PC-9 (cell line): ENCODE data around the gene CATSPERB. TPM values are rescaled to one million over a fixed set of nuclear protein-coding genes. Genes with fewer than 3 reads are reported as not detected.

Experiments
- BruUV-seq: library from RNA; stranded (reverse); fragments of 400-500 nt; replicated peaks from 2 replicates; lab custom pipeline; 2021; lab: Mats Ljungman, UMichigan
- CTCF ChIA-PET: fragments of 300-600 bp; sonication (Branson Sonifier 250); formaldehyde crosslinking; loops from one replicate; lab custom pipeline; 2022; ENCODE audit warnings: antibody characterized with exemption; lab: Charles Lee
- POLR2A ChIA-PET: fragments of 300-600 bp; sonication (Branson Sonifier 250); formaldehyde crosslinking; loops from one replicate; lab custom pipeline; 2022; ENCODE audit warnings: antibody characterized with exemption; ENCODE audit not compliant: unreplicated experiment; lab: Charles Lee
- DNase-seq, 2 experiments: peaks; one replicate each; pipeline versions ENCODE4 v3.0.0 to v3.0.0-alpha.2; 2015 to 2022; ENCODE audit warnings: mixed read lengths in 1 of 2
- H2AFZ ChIP-seq: fragments of 200-600 bp; sonication (generic); 2 replicates; pipeline ENCODE4 v1.8.1; 2017; ENCODE audit warnings: antibody characterized with exemption
- H3F3A ChIP-seq: fragments of 200-600 bp; sonication (generic); 2 replicates; pipeline ENCODE4 v1.8.1; 2017; ENCODE audit warnings: antibody characterized with exemption, mild to moderate bottlenecking, low read depth; ENCODE audit not compliant: insufficient read depth
- H3K27ac ChIP-seq: fragments of 200-600 bp; sonication (generic); 2 replicates; pipeline ENCODE4 v1.6.1; 2016; ENCODE audit warnings: mixed run types
- H3K27me3 ChIP-seq: fragments of 200-600 bp; sonication (generic); 2 replicates; pipeline ENCODE4 v1.6.1; 2016; ENCODE audit warnings: low read depth, mixed run types; ENCODE audit not compliant: insufficient read depth
- H3K36me3 ChIP-seq: fragments of 200-600 bp; sonication (generic); 2 replicates; pipeline ENCODE4 v1.6.1; 2016; ENCODE audit warnings: low read depth, mixed run types
- H3K4me1 ChIP-seq: fragments of 200-600 bp; sonication (generic); replicated peaks from 2 replicates; pipeline ENCODE4 v1.6.1; 2016; ENCODE audit warnings: mixed run types; ENCODE audit not compliant: insufficient read depth
- H3K4me2 ChIP-seq: fragments of 200-600 bp; sonication (generic); 2 replicates; pipeline ENCODE4 v1.6.1; 2017; ENCODE audit warnings: mixed run types
- H3K4me3 ChIP-seq: fragments of 200-600 bp; sonication (generic); 2 replicates; pipeline ENCODE4 v1.6.1; 2016; ENCODE audit warnings: mixed run types
- H3K79me2 ChIP-seq: fragments of 200-600 bp; sonication (generic); 2 replicates; pipeline ENCODE4 v1.6.1; 2017; ENCODE audit warnings: low read depth, mixed run types
- H3K9me2 ChIP-seq: fragments of 200-600 bp; sonication (generic); 2 replicates; pipeline ENCODE4 v1.8.1; 2017; ENCODE audit warnings: mild to moderate bottlenecking; ENCODE audit not compliant: insufficient read depth
- H3K9me3 ChIP-seq: fragments of 200-600 bp; sonication (generic); 2 replicates; pipeline ENCODE4 v1.8.1; 2016; ENCODE audit warnings: low read depth; ENCODE audit not compliant: insufficient read depth
- H4K20me1 ChIP-seq: fragments of 200-600 bp; sonication (generic); 2 replicates; pipeline ENCODE4 v1.8.1; 2017; ENCODE audit not compliant: insufficient read depth
- EZH2 ChIP-seq: fragments of 200-600 bp; sonication (generic); IDR thresholded peaks from 2 replicates; pipeline ENCODE4 v1.8.0; 2017; ENCODE audit warnings: antibody characterized with exemption, low read depth
- intact Hi-C: fragments of 100-400 bp; cut with micrococcal nuclease; formaldehyde crosslinking; loops from one replicate; pipeline ENCODE4 v1.10.0; 2022; ENCODE audit not compliant: unreplicated experiment
- total RNA-seq: library from RNA; stranded (reverse); gene quantifications from 2 replicates; pipeline ENCODE4 v1.2.3, GENCODE V29; 2021
- TF ChIP-seq, protein P1 (sequence below): fragments of 200-600 bp; sonication (generic); conservative IDR thresholded peaks from 2 replicates; pipeline ENCODE4 v1.6.1; 2017; ENCODE audit warnings: mixed run types, antibody characterized with exemption, mild to moderate bottlenecking, moderate library complexity

Gene CATSPERB
- total RNA-seq, 1 experiment from 2014 or later, result not detected

DNA sequence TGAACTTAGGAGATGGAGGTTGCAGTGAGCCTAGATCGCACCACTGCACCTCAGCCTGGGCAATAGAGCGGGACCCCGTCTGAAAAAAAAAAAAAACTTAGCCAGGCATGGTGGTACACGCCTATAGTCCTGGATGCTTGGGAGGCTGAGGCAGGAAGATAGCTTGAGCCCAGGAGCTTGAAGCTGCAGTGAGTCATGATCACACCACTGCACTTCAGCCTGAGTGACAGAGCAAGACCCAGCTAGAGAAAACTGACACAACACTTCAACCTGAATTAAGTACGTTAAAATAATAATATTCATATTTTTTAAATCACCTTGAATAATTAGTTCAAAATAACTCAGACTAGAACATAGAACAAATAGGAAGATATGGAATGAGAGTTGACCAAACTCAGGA is 5.7 kb upstream of the CATSPERB start:
- H4K20me1 ChIP-seq, result no peaks in the 10 kb centered on the region
- H3K9me2 ChIP-seq, result no peaks in the 10 kb centered on the region
- H3K4me3 ChIP-seq, result no peak overlapping the region
- 0 out of 2 replicates have a peak, but pooled peaks cover under 1% of the 10 kb centered on the region for H3K4me1 ChIP-seq
- DNase-seq, result no peak
- POLR2A ChIA-PET, result no interaction called here
- H3F3A ChIP-seq, result no peaks in the 10 kb centered on the region
- H3K27ac ChIP-seq, result no peak overlapping the region
- H3K4me2 ChIP-seq, result no peak overlapping the region
- no peaks in the 10 kb centered on the region for H3K27me3 ChIP-seq
- H3K36me3 ChIP-seq, result no peaks in the 10 kb centered on the region
- no peaks in the 10 kb centered on the region for H3K79me2 ChIP-seq
- intact Hi-C loops, result no loop called here
- CTCF ChIA-PET, result no interaction called here
- no peaks in the 10 kb centered on the region for H3K9me3 ChIP-seq
- no TSS peak for BruUV-seq
- TF ChIP-seq, protein P1, sequence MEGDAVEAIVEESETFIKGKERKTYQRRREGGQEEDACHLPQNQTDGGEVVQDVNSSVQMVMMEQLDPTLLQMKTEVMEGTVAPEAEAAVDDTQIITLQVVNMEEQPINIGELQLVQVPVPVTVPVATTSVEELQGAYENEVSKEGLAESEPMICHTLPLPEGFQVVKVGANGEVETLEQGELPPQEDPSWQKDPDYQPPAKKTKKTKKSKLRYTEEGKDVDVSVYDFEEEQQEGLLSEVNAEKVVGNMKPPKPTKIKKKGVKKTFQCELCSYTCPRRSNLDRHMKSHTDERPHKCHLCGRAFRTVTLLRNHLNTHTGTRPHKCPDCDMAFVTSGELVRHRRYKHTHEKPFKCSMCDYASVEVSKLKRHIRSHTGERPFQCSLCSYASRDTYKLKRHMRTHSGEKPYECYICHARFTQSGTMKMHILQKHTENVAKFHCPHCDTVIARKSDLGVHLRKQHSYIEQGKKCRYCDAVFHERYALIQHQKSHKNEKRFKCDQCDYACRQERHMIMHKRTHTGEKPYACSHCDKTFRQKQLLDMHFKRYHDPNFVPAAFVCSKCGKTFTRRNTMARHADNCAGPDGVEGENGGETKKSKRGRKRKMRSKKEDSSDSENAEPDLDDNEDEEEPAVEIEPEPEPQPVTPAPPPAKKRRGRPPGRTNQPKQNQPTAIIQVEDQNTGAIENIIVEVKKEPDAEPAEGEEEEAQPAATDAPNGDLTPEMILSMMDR, result no peak
- no peak for TF ChIP-seq EZH2
- H2AFZ ChIP-seq, result no peak overlapping the region

DNA sequence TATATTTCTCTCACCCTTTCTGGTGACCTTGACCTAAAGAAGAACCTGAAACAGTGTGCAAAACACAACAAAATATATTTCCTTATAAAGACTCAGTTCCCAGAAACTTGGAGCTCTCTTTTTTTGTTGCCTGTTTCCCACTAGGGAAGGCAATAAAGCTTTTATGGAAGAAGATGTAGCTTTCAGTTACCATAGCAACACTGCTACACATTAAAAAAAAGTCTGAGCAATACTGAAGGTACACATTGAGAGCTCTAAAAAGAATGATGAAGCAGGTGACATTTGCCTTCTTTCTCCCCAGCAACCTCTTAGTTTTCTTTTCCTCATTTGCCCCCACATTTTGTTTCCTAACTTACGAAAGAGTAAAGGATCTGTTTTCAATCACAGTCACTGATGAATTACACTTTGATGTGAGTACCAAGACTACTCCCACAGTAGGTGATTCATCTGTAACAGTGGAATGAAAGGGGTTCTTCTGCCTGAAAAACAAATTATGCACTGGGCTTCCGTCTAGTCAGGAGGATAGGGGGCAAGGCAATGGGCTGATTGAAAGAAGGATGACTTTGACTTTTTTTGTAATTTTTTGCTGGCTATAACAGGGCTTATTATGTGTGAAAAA is 1.1 kb upstream of the CATSPERB start:
- BruUV-seq, result no TSS peak
- no peak overlapping the region for H3K4me3 ChIP-seq
- no peaks in the 10 kb centered on the region; the same call in 1 of the 2 replicates for H3K4me1 ChIP-seq
- no peaks in the 10 kb centered on the region for H3K36me3 ChIP-seq
- no peak overlapping the region for H3K4me2 ChIP-seq
- ChIA-PET CTCF (no interaction called here), POLR2A (no interaction called here)
- H3K9me3 ChIP-seq, result no peaks in the 10 kb centered on the region
- TF ChIP-seq, protein P1, result no peak
- TF ChIP-seq EZH2, result no peak
- H3K9me2 ChIP-seq, result no peaks in the 10 kb centered on the region
- peak in 1 of 2 experiments; percentile 43 for DNase-seq
- no peaks in the 10 kb centered on the region for H4K20me1 ChIP-seq
- H3K79me2 ChIP-seq, result no peaks in the 10 kb centered on the region
- H3K27ac ChIP-seq, result no peak overlapping the region
- no peaks in the 10 kb centered on the region for H3F3A ChIP-seq
- intact Hi-C loops, result no loop called here
- H3K27me3 ChIP-seq, result no peaks in the 10 kb centered on the region
- H2AFZ ChIP-seq, result no peak overlapping the region

DNA sequence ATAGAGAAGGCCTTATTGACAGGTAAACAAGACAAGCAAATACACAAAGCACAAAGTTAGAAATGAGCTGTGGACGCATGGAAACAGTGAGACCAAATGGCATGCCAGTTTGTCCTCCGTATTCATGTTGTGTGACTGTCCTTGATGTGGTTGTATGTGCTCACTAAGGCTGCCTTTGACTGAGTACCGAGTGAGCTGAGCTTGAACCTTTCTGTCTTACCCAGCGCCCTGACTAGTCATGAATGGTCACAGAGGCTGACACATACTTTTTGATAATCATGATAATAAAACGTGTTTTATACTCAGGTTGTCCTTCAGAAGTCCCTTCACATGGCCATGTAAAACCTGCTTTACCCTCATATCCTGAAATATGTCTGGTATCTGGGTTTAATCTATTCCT is 553 bp upstream of the CATSPERB start:
- DNase-seq, result no peak
- no TSS peak for BruUV-seq
- no peaks in the 10 kb centered on the region for H3K79me2 ChIP-seq
- H3K4me1 ChIP-seq, result no peaks in the 10 kb centered on the region; the same call in 1 of the 2 replicates
- H3K4me2 ChIP-seq, result no peak overlapping the region
- ChIA-PET CTCF (no interaction called here), POLR2A (no interaction called here)
- H3K27ac ChIP-seq, result no peak overlapping the region
- H3K9me3 ChIP-seq, result no peaks in the 10 kb centered on the region
- TF ChIP-seq EZH2, result no peak
- TF ChIP-seq, protein P1, result no peak
- H2AFZ ChIP-seq, result no peak overlapping the region
- H3K36me3 ChIP-seq, result no peaks in the 10 kb centered on the region
- no peaks in the 10 kb centered on the region for H3K9me2 ChIP-seq
- H4K20me1 ChIP-seq, result no peaks in the 10 kb centered on the region
- H3F3A ChIP-seq, result no peaks in the 10 kb centered on the region
- H3K4me3 ChIP-seq, result no peak overlapping the region
- intact Hi-C loops, result no loop called here
- H3K27me3 ChIP-seq, result no peaks in the 10 kb centered on the region
